Fibroblast of the aortic adventitia (primary cell): ENCODE measurements around the gene PCNT. TPM values are rescaled to one million over a fixed set of nuclear protein-coding genes. Genes with fewer than 3 reads are reported as not detected.

Experiments used
- DNase-seq: peaks from one replicate; pipeline ENCODE4 v3.0.0-alpha.2; 2010; ENCODE audit warnings: low read depth
- H3K4me3 ChIP-seq: 2 replicates; pipeline ENCODE4 v1.5.1; 2011; ENCODE audit warnings: low read depth, mild to moderate bottlenecking, control low read depth, low read length, moderate library complexity
- total RNA-seq: library from RNA; depleted of rRNA; stranded (reverse); fragments of >200 nt; gene quantifications from 2 replicates; pipeline ENCODE4 v1.2.3, GENCODE V29; 2012; ENCODE audit warnings: low replicate concordance
- TF ChIP-seq, protein P1 (sequence below): IDR thresholded peaks from 2 replicates; pipeline ENCODE4 v1.5.1; 2011; ENCODE audit warnings: mild to moderate bottlenecking, low read length, control low read depth, inconsistent platforms; ENCODE audit not compliant: insufficient read depth

Gene PCNT
- total RNA-seq, 1 donor = 27.8 TPM

DNA sequence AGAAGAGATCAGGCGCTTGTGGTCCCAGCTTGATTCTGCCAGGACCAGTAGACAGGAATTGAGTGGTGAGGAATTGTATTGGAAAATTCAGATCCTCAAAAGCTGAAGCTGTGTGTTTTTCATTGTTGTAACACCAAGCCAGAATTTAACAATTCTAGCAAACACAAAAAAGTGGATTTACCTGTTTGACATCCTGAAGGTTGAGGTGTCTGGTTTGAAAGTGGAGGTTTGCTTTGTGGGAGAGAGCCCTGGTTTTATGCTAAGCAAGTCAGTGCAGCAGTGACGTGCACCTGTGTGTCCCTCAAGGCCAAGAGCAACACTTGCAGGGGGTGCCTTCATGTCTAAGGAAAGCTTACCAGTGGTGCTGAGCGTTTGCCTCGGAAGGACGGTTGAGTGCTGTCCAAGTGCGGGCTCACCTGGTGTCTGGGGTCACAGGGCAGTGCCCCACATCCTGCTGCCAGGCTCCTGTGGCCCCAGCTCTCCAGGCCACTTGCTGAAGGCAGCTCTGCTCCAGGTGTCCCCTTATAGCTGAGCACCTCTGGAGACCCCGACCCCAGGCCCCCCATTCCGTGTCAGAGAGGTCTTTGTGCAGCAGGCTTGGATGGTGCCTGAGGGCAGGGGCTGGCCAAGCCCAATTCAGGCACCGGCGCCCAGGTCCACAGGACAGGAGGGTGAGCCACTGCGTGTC, 27.7 kb downstream of the PCNT start:
- DNase-seq = no peak

DNA sequence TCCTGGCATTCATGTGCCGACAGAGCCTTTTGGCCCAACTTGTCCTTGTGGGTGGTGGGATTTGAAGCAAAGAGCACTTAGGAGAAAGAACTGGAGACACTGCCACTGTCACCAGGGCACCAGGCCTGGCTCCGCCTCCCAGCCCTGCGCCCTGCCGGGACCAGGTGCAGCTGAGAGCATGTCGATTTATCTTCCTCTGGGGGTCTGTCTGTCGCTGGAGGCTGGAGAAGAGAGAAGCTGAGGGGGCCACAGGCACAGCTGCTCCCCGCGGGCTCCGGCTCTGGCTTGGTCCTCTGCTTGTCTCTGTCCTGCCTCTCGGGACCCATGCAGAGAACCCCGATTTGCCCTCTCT, 28.2 kb downstream of the PCNT start:
- H3K4me3 ChIP-seq = no peak overlapping the region
- TF ChIP-seq, protein P1, sequence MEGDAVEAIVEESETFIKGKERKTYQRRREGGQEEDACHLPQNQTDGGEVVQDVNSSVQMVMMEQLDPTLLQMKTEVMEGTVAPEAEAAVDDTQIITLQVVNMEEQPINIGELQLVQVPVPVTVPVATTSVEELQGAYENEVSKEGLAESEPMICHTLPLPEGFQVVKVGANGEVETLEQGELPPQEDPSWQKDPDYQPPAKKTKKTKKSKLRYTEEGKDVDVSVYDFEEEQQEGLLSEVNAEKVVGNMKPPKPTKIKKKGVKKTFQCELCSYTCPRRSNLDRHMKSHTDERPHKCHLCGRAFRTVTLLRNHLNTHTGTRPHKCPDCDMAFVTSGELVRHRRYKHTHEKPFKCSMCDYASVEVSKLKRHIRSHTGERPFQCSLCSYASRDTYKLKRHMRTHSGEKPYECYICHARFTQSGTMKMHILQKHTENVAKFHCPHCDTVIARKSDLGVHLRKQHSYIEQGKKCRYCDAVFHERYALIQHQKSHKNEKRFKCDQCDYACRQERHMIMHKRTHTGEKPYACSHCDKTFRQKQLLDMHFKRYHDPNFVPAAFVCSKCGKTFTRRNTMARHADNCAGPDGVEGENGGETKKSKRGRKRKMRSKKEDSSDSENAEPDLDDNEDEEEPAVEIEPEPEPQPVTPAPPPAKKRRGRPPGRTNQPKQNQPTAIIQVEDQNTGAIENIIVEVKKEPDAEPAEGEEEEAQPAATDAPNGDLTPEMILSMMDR = no peak
- DNase-seq = no peak

More for the DNA sequence above, 27.7 kb downstream of the PCNT start:
- H3K4me3 ChIP-seq = no peak overlapping the region
- TF ChIP-seq, protein P1 = no peak

DNA sequence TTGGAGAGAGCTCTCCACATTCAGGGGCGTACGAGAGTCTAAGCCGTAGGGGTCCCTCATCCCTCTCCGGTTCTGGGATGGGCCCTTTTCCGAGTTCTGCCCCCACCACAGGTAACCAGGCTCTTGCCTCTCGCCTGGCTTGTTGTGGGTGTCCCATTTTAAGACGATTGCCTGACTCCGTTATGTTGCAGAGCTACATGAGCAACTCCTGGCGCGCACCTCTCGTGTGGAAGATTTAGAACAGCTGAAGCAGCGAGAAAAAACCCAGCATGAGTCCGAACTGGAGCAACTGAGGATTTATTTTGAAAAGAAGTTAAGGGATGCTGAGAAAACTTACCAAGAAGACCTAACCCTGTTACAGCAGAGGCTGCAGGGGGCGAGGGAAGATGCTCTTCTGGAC, 29.0 kb downstream of the PCNT start:
- H3K4me3 ChIP-seq = no peak overlapping the region
- no peak for DNase-seq
- TF ChIP-seq, protein P1 = no peak

DNA sequence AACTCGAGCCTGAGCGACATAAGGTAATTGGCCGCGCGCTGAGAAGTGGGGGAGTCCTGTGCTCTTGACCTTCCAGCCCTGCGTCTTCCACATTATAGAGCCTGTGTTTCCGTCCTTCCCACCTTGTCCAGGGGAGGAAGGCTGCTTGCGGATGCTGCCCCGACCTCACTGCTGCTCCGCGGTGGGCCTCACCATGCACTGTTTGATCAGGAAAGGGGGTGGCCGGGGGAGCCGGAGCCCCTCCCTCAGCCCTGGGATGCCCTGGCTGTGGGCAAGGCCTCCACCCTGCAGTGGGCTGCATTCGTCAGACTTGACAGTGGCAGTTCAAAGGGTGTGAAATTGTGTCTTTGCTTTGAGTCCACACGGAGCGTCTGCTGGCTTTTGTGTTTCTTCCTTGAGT, 30.1 kb downstream of the PCNT start:
- TF ChIP-seq, protein P1 = no peak
- DNase-seq = no peak
- H3K4me3 ChIP-seq = no peak overlapping the region

DNA sequence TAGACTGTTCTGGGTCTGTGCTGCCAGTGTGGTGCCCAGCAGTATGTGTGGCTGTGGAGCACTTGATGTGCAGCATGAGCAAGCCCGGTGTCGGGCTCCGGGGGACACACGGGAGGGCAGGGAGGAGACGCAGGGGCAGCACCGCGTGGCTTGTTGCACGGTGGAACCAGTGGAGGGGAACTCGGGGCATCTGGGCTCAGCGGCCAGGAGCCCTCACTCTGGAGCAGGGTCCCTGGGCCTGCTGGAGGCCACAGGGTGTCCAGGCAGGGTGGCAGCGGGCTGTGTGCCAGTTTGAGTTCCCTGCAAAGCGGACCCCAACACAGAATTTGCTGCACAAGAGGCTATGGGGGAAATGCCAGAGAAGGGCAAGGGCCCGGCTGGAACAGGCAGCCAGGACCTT, 30.6 kb downstream of the PCNT start:
- TF ChIP-seq, protein P1 = no peak
- no peak overlapping the region for H3K4me3 ChIP-seq
- DNase-seq = no peak

DNA sequence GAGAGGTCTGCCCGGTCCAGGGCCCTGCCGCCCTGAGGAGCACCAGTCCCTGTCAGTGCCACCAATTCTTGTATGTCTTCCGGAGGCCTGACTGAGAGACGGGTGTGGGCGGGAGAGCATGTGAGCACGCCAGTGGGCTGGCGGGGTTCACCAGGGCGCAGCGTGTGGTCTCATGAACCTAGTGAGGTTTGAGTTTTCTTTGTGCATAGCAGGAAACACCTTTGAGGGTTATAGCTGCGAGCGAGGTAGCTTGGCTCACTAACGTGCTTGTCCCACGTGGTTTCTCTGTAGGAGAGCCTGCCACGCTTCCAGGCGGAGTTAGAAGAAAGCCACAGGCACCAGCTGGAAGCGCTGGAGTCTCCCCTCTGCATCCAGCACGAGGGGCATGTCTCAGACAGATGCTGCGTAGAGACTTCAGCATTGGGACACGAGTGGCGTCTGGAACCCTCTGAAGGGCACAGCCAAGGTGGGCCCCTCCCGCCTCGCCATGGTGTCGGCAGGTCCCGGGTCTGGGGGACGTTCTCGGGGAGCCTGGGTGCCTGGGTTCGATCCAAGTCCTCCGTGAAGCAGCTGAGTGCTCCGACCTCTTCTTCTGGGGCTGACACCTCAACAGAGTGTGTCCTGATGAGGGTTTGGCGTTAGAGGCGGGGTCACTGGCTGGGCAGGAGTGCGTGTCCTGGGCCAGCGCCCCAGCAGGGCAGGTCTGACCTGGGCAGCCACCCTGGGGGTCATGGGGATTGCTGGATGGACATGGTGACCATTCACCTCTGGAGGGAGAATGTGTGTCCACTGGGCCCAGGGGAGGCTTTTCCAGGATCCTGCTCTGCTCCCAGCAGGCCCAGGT, 31.4 kb downstream of the PCNT start:
- DNase-seq = no peak

More for the DNA sequence above, 31.4 kb downstream of the PCNT start:
- H3K4me3 ChIP-seq = no peak overlapping the region
- TF ChIP-seq, protein P1 = no peak
